ENCODE results near the gene VSIG1.

VSIG1 gene

GRCh38 chrX:108064001-108064400 lies 19.1 kb downstream of the VSIG1 start:
- H3K4me3 ChIP-seq (ENCODE audit: low read depth, low read length) = no peak overlapping the region

- no peak overlapping the region for H3K4me3 ChIP-seq (ENCODE audit: low read depth, low read length)
Measured at GRCh38 chrX:108064613-108065012, 19.7 kb downstream of the VSIG1 start.

DNA sequence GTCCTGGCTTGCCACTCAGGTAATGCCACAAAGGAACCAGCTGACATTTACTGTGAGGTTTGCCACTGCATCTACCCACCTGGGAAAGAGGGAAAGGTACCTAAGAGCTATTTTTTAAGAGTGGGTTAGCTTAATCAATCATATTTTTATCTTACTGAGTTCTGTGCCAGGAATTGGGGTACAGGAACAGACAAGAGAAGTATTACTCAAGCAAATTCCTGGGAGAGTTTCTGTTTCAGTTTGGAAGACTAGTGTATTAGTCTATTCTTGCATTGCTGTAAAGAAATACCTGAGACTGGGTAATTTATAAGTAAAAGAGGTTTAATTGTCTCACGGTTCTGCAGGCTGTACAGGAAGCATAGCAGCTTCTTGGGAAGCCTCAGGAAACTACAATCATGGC lies 23.3 kb downstream of the VSIG1 start:
- no peak overlapping the region for H3K4me3 ChIP-seq (ENCODE audit: low read depth, low read length)

DNA sequence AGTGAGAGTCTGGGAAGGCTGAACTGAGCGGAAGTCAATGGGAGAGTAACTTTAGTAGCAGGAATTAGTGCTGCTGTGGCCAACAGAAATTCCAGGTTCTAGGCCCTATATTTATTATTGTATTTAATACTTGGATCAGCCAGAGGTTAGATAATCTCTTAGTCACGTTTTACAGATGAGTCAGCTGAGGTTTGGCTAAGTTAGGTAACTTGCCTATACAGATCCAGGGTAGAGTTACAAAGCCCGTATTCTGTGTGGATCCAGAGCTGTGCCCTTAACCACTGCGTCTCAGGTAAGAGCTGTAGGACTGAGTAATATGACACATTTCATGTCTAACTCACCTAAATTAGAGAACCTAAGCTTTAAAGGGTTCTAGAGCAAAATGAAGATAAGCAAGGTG lies 26.0 kb downstream of the VSIG1 start:
- H3K4me3 ChIP-seq (ENCODE audit: low read depth, low read length) = no peak overlapping the region

DNA sequence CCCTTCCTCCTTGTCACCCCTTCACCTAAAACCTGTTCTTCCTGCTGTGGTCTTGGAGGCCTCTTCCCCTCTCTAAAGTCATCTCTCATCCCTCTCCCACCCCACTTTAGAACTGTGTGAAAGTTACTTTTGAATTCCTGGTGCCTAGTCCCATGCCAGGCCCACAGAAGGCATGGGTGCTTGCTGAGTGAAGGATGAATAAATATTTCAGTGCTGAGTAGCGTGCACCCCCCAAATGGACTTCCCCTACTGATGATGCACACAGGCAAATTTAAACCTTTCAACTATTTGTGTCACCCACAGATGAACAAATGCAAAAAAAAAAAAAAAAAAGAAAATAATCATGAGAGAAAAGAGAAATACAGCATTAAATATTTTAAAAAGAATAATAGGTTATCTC lies 26.7 kb downstream of the VSIG1 start:
- no peak overlapping the region for H3K4me3 ChIP-seq (ENCODE audit: low read depth, low read length)

- H3K4me3 ChIP-seq (ENCODE audit: low read depth, low read length) = no peak overlapping the region
Measured at GRCh38 chrX:108072746-108073145, 27.9 kb downstream of the VSIG1 start.

DNA sequence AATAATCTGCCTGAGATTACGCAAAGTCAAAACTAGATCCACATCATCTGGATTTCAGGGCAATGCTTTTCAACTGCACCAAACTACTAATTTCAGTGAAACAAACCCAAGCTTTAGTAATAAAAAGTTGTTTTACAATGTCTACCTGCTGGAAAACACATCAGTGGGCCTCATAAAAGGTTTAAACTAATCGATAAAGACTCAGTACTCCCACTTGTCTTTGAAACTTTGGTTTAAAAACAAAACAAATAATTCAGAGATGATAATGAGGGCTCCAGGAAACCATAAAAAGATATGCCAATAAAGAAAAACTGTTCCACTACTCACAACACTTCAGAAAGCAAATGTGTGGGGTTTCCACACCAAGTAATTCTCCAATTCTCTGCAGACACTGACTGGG lies 36.2 kb downstream of the VSIG1 start:
- no peak overlapping the region for H3K4me3 ChIP-seq (ENCODE audit: low read depth, low read length)

DNA sequence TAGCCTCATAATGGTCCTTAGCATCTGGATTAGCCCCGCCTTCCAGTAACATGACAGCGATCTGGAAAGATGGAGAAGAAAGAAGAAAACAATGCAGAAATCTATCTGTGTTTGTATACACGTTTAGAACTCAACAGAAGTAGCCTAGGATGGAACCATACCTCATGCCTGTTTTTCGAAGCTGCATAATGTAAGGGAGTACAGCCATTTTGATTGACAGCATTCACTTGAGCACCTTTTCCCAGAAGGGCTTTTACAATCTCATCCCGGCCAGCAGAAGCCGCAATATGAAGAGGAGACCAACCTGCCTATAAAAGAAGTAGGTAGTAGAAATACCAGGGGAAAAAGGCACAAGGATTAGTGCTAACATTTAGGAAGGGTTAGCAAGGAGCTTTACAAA lies 42.9 kb downstream of the VSIG1 start:
- H3K4me3 ChIP-seq (ENCODE audit: low read depth, low read length) = no peak overlapping the region

- no peak overlapping the region for H3K4me3 ChIP-seq (ENCODE audit: low read depth, low read length)
Measured at GRCh38 chrX:108088511-108088910, 43.6 kb downstream of the VSIG1 start.

GRCh38 chrX:108090491-108091263 lies 45.8 kb downstream of the VSIG1 start:
- H3K4me3 ChIP-seq (ENCODE audit: low read depth, low read length) = peak overlapping the region; percentile 69

DNA sequence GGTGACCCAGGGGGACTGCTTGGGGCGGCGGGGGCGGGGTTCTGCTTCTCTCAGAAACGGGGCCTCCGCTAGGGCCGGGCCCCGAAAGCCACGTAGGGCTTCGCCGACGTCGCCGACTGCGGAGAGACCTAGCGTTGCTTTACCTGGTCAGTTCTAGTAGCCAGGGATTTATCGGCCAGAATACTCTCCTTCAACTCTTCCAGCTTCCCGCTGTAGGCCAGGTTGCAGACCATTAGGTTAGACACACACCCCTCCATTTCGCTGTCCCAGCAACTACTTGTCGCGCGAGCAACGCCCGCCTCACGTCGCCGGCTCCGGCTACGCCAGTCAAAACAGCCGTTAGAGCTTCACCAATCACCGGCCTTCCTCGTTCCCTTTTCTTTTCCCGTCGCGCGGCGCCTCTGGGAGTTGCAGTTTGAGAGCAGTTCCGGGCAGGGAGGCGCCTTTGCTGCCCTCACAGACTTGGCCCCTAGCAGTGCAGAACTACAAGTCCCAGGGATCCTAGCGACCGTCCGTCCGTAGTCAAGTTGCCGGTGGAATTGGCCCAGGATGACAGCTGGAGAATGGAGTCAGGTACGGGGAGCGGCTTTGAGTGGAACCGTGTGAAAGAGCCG lies 46.5 kb downstream of the VSIG1 start, which contains the start of the genes ATG4A and PSMD10:
TSS of gene ATG4A (plus strand) at position 515 of the 614 bp plus-strand sequence. CDS start at position 564, 49 bp downstream.
TSS of gene PSMD10 (minus strand) at position 279 of the 614 bp plus-strand sequence. CDS start at position 257, 22 bp downstream.
- peak within 1 kb of the TSS; percentile 69 for H3K4me3 ChIP-seq (ENCODE audit: low read depth, low read length)

DNA sequence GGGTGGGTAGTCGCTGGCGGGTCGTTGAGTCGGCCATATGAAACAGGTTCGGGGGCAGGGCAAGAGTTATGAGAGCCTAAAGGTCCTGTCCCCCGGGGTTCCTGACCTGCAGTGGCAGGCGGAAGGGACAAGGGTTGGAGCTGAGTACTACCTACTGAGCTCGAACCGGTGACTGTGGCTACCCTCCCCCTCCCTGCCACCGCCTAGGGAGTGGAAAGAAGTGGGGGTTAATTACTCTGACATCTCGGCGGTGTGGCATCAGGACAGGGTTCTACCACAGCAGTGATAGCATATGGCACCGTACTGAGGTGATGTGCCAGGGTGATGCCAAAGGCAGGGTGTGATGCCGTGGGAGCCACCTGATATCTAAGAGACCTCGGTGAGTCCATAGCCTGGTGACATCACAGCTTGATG lies 47.0 kb downstream of the VSIG1 start:
- peak overlapping the region; percentile 69 for H3K4me3 ChIP-seq (ENCODE audit: low read depth, low read length)

GRCh38 chrX:108097380-108097779 lies 52.5 kb downstream of the VSIG1 start:
- H3K4me3 ChIP-seq (ENCODE audit: low read depth, low read length) = no peak overlapping the region

DNA sequence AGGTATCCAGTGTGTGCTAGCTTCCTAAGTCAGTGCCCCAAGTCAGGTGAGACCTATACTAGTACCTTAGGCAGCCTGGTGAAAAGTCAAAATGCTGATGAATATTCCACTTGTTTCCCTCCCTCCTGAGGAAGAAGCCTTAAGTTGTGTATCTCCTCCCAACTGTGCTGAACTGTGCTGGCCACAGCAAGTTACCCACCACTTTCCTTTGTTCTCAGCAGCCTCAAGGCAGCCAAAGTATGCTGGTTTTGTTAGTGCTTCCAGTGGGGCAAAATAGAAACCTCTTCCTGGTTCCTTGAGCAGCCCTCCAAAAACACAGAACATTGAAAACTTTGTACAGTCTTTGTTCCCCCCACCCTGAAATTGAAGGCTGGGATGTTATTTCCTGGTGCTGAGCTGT lies 60.6 kb downstream of the VSIG1 start:
- H3K4me3 ChIP-seq (ENCODE audit: low read depth, low read length) = no peak overlapping the region

DNA sequence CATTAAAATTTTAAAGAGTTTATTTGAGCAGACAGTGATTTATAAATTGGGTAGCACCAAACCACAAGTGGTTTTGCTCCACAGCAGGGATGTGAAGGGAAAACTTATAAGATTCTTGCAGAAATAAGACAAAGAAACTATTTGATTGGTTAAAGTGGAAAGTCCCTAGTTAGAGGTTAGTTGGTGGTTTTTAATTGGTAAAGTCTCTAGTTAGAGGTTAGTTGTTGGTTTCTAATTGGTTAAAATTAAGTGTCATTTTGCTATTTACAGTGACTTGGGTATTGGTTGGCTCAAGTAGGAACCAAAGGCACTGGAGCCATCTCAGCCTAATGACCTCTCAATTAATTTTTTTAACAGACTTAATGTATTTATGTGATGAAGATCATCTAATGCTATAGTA lies 69.7 kb downstream of the VSIG1 start:
- H3K4me3 ChIP-seq (ENCODE audit: low read depth, low read length) = no peak overlapping the region

DNA sequence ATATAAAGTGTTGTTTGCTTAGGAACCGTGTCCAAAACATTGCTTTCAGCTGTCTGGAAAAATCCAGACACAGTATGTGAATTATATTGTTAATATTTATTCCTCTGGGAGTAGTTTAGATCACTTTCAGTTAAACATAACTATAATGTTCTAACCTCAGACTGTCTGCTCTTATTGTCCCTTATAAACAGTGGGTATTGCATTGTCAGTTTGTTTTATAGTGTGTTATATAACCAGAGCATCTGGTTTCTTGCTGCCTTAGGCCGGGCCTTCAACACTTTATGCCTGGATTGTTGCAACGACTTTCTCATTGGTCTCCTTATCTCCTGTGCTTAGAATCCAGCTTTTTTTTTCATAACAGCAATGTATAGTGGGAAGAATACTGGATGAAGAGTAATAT lies 73.1 kb downstream of the VSIG1 start:
- no peak overlapping the region for H3K4me3 ChIP-seq (ENCODE audit: low read depth, low read length)

DNA sequence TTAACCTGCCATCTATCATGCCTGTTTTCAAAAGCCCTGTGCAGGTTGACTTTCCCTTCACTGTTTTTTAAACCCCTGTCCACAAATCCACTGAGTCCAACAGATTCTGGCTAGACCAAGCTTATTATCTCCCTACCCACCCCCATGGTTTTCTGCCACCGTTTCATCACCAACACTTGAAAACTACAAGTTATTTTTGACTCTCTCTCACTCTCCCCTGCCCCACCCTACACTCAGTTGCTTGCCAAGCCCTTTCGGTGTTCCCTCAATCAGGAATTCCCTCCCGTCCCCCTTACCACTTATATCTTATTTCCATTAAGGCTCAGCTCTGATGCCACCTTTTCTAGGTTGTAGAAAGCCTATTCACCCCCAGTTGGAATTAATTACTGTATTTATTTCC lies 76.4 kb downstream of the VSIG1 start:
- no peak overlapping the region for H3K4me3 ChIP-seq (ENCODE audit: low read depth, low read length)

DNA sequence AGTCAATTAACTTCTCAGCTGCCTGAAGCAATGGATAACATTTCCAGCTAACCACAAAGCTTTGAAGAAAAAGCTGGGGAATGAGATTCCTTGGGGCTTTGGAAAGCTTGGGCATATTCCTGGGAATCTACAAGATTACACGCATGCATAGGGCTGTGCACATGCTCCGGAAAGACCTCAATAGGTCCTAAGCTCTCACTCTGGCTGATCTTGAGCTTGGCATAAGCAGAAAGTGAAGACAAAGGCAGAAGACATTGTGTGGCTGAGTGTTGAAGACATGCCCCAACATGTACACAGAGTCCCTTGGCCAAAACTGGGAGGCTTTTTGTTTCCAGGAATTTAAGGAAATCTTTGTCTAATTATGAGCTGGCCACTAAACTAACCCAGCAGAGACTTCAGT lies 77.9 kb downstream of the VSIG1 start:
- H3K4me3 ChIP-seq (ENCODE audit: low read depth, low read length) = no peak overlapping the region

DNA sequence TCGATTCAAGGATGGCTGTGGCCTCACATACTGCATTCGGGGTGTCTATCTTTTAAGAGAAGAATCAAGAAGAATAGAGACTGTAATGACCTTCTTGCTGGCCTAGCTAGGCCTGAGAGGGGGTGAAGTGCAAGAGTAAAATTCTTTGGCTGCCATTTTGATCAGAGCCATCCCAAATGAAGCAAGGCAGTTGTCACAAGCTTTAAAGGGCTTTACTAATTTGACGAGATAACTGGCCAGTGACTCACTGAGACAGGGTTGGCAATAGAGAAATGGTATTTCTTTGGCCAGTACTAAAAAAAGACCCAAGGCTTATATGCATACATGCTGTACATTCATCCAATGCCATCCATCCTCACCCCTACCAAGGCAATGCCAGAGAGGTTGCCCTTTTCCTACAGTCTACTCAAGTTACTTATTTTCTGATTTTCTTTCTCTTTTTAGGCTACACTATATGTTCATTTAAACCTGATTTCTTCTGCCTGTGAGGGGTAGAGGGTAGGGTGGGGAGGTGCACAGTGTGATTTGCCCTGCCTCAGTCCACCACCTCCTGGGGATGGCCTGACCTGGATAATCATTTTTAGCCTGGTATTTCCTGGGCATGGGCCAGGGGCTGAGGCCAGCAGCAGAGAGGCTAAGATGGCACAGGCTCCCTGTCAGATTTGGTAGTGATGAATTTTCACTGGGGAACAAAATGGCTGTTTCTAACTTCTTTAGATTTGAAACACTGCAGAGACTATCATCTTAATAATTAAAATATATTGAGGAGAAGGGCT lies 78.9 kb downstream of the VSIG1 start:
- no peak overlapping the region for H3K4me3 ChIP-seq (ENCODE audit: low read depth, low read length)

- H3K4me3 ChIP-seq (ENCODE audit: low read depth, low read length) = no peak overlapping the region
Measured at GRCh38 chrX:108126661-108127060, 81.8 kb downstream of the VSIG1 start.

DNA sequence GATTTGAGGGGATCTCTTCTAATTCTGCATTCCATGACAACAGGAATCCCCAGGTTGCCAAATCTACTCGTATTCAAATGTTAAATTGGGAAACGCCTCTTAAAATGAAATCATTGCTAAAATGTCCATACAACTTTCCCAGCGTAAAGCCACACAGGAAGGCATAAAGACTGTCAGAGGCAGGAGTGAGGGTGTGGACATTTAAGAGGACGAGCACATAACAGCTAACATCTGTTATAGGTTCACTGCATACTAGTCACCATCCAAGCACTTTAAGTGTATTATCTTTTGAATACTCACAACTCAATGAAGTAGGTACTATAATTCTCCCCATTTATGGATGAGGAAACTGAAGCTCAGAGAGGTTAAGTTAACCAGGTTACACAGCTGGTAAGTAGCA lies 82.3 kb downstream of the VSIG1 start:
- H3K4me3 ChIP-seq (ENCODE audit: low read depth, low read length) = no peak overlapping the region
